Non-pigmented ciliary epithelial cell (primary cell): ENCODE results near the gene TMC7.

Experiments
- DNase-seq: peaks from one replicate; pipeline ENCODE4 v3.0.0-alpha.2; 2010; ENCODE audit warnings: low read depth

The TMC7 gene

GRCh38 chr16:19031738-19032137 is 48.0 kb downstream of the TMC7 start:
- no peak for DNase-seq

- DNase-seq: no peak
These were observed 50.0 kb downstream of the TMC7 start for GRCh38 chr16:19033761-19034160.

GRCh38 chr16:19040400-19040799 is 56.7 kb downstream of the TMC7 start:
- no peak for DNase-seq

- no peak for DNase-seq
These were observed 61.0 kb downstream of the TMC7 start for GRCh38 chr16:19044769-19045168.

GRCh38 chr16:19046062-19046461 is 62.3 kb downstream of the TMC7 start:
- DNase-seq: no peak

GRCh38 chr16:19062706-19063105 is 79.0 kb downstream of the TMC7 start:
- DNase-seq: no peak

- no peak for DNase-seq
These were observed 83.2 kb downstream of the TMC7 start for GRCh38 chr16:19066988-19067348.

- DNase-seq: peak; percentile 100
These were observed 83.9 kb downstream of the TMC7 start, which contains the start of gene COQ7 for GRCh38 chr16:19067349-19068236. TSS of gene COQ7 (plus strand) at chr16:19067614. CDS start at chr16:19067665, 51 bp downstream.

GRCh38 chr16:19068237-19068815 is 84.6 kb downstream of the TMC7 start:
- DNase-seq: no peak

- DNase-seq: no peak
These were observed 88.4 kb downstream of the TMC7 start for GRCh38 chr16:19071811-19072777.

- DNase-seq: no peak
These were observed 89.6 kb downstream of the TMC7 start for GRCh38 chr16:19073344-19073743.

- no peak for DNase-seq
These were observed 90.1 kb downstream of the TMC7 start for GRCh38 chr16:19073863-19074262.

GRCh38 chr16:19075511-19075910 is 91.8 kb downstream of the TMC7 start:
- DNase-seq: no peak

GRCh38 chr16:19077879-19078278 is 94.1 kb downstream of the TMC7 start:
- no peak for DNase-seq

GRCh38 chr16:19083670-19084069 is 99.9 kb downstream of the TMC7 start:
- DNase-seq: no peak

GRCh38 chr16:19084139-19084538 is 100.4 kb downstream of the TMC7 start:
- no peak for DNase-seq

GRCh38 chr16:19084879-19085278 is 101.1 kb downstream of the TMC7 start:
- DNase-seq: no peak

- no peak for DNase-seq
These were observed 102.0 kb downstream of the TMC7 start for GRCh38 chr16:19085679-19086200.

- DNase-seq: peak; percentile 65
These were observed 102.8 kb downstream of the TMC7 start for GRCh38 chr16:19086322-19087199.

- DNase-seq: no peak
These were observed 104.7 kb downstream of the TMC7 start for GRCh38 chr16:19088341-19088916.
